Endothelial cell (in vitro differentiated cells): ENCODE measurements around the gene CHPF. TPM values are rescaled to one million over a fixed set of nuclear protein-coding genes. Genes with fewer than 3 reads are reported as not detected.

ENCODE experiments used
- DNase-seq: peaks from one replicate; pipeline ENCODE4 v3.0.0; 2021; ENCODE audit warnings: low spot score
- H3K27ac Mint-ChIP-seq: one replicate; pipeline ENCODE4 v1.8.0; 2021; ENCODE audit warnings: mixed read lengths, inconsistent platforms; ENCODE audit not compliant: unreplicated experiment
- H3K27me3 Mint-ChIP-seq: one replicate; pipeline ENCODE4 v1.8.0; 2021; ENCODE audit warnings: mild to moderate bottlenecking, moderate library complexity, mixed read lengths, inconsistent platforms; ENCODE audit not compliant: unreplicated experiment
- H3K36me3 Mint-ChIP-seq: one replicate; pipeline ENCODE4 v1.8.0; 2021; ENCODE audit warnings: mild to moderate bottlenecking, low read depth, mixed read lengths, inconsistent platforms; ENCODE audit not compliant: unreplicated experiment
- H3K4me1 Mint-ChIP-seq: one replicate; pipeline ENCODE4 v1.8.0; 2021; ENCODE audit warnings: mild to moderate bottlenecking, mixed read lengths, inconsistent platforms; ENCODE audit not compliant: unreplicated experiment
- H3K4me3 Mint-ChIP-seq: one replicate; pipeline ENCODE4 v1.8.0; 2021; ENCODE audit warnings: mild to moderate bottlenecking, mixed read lengths, inconsistent platforms; ENCODE audit not compliant: unreplicated experiment
- H3K9me3 Mint-ChIP-seq: one replicate; pipeline ENCODE4 v1.8.0; 2021; ENCODE audit warnings: mixed read lengths, inconsistent platforms; ENCODE audit not compliant: unreplicated experiment
- CTCF ChIP-seq: fragments of 200-600 bp; sonication (generic); IDR thresholded peaks from one replicate; pipeline ENCODE4 v1.5.0; 2021; ENCODE audit warnings: antibody characterized with exemption; ENCODE audit not compliant: unreplicated experiment
- total RNA-seq: library from RNA; stranded (reverse); fragmentation: NEBNext Ultra II Directional; extraction: Animal tissue kit (Norgen Biotek cat#: 25700); gene quantifications from one replicate; pipeline ENCODE4 v1.2.1, GENCODE V29; 2021; ENCODE audit not compliant: unreplicated experiment

CHPF gene
- total RNA-seq, 1 donor from 2014 or later: 4.1 TPM

- DNase-seq: no peak
- TF ChIP-seq CTCF: no peak
- peaks cover 32% of the 10 kb centered on the region for H3K27me3 Mint-ChIP-seq
- H3K9me3 Mint-ChIP-seq: no peaks in the 10 kb centered on the region
- no peak overlapping the region for H3K4me3 Mint-ChIP-seq
- peaks cover 11% of the 10 kb centered on the region for H3K36me3 Mint-ChIP-seq
- peaks cover 19% of the 10 kb centered on the region for H3K4me1 Mint-ChIP-seq
- H3K27ac Mint-ChIP-seq: no peak overlapping the region
Observed at GRCh38 chr2:219573166-219573565, 29.6 kb upstream of the CHPF start.

- no peak for TF ChIP-seq CTCF
- peak within 1 kb of the TSS; percentile 17 for H3K27ac Mint-ChIP-seq
- H3K36me3 Mint-ChIP-seq: peaks cover 11% of the 10 kb centered on the region
- peak within 1 kb of the TSS; percentile 89 for H3K4me3 Mint-ChIP-seq
- H3K9me3 Mint-ChIP-seq: no peaks in the 10 kb centered on the region
- peaks cover 19% of the 10 kb centered on the region for H3K4me1 Mint-ChIP-seq
- peaks cover 32% of the 10 kb centered on the region for H3K27me3 Mint-ChIP-seq
- no peak for DNase-seq
Observed at GRCh38 chr2:219572237-219573001, 28.8 kb upstream of the CHPF start, which contains the start of gene INHA. TSS of gene INHA (plus strand) at chr2:219572310. CDS start at chr2:219572375, 65 bp downstream.

- peaks cover 12% of the 10 kb centered on the region for H3K4me1 Mint-ChIP-seq
- H3K36me3 Mint-ChIP-seq: peaks cover 15% of the 10 kb centered on the region
- H3K9me3 Mint-ChIP-seq: no peaks in the 10 kb centered on the region
- peaks cover 31% of the 10 kb centered on the region for H3K27me3 Mint-ChIP-seq
- H3K4me3 Mint-ChIP-seq: peak within 1 kb of the TSS; percentile 89
- DNase-seq: peak; percentile 73
- no peak for TF ChIP-seq CTCF
- peak within 1 kb of the TSS; percentile 17 for H3K27ac Mint-ChIP-seq
Observed at GRCh38 chr2:219571311-219572236, 28.0 kb upstream of the CHPF start, which contains the start of gene OBSL1. TSS of gene OBSL1 (minus strand) at chr2:219571539. CDS start at chr2:219571232, 307 bp downstream.

GRCh38 chr2:219570924-219571310 is 27.3 kb upstream of the CHPF start:
- DNase-seq: no peak
- no peak overlapping the region for H3K27ac Mint-ChIP-seq
- H3K36me3 Mint-ChIP-seq: peaks cover 21% of the 10 kb centered on the region
- no peak for TF ChIP-seq CTCF
- H3K27me3 Mint-ChIP-seq: peaks cover 26% of the 10 kb centered on the region
- H3K9me3 Mint-ChIP-seq: no peaks in the 10 kb centered on the region
- H3K4me3 Mint-ChIP-seq: no peak overlapping the region
- H3K4me1 Mint-ChIP-seq: peaks cover 10% of the 10 kb centered on the region
